H1 (cell line): Measurements from ENCODE around the gene GLYATL3. TPM values are rescaled to one million over a fixed set of nuclear protein-coding genes. Genes with fewer than 3 reads are reported as not detected.

Experiments
- CTCF ChIA-PET: fragments of 300-600 bp; sonication (Branson Sonifier 250); formaldehyde crosslinking; loops from one replicate; lab custom pipeline; 2021; ENCODE audit not compliant: partially characterized antibody; lab: Charles Lee
- POLR2A ChIA-PET: fragments of 300-600 bp; sonication (Branson Sonifier 250); formaldehyde crosslinking; loops from one replicate; lab custom pipeline; 2021; ENCODE audit warnings: inconsistent platforms; ENCODE audit not compliant: partially characterized antibody; lab: Charles Lee
- DNase-seq, 2 experiments: peaks; one replicate each; pipeline versions ENCODE4 v3.0.0 to v3.0.0-alpha.2; 2010 to 2022; ENCODE audit warnings: low spot score in 2 of 2, low read depth in 1 of 2, mixed read lengths in 1 of 2
- FAIRE-seq: peaks from 2 replicates; lab custom pipeline; 2011; peaks lifted over from hg19 to GRCh38; lab: Jason Lieb, UNC
- H2AFZ ChIP-seq: 2 replicates; pipeline ENCODE4 v1.8.1; 2012; ENCODE audit warnings: low read length, inconsistent platforms
- H2AK5ac ChIP-seq: 2 replicates; pipeline ENCODE4 v1.6.1; 2013; ENCODE audit warnings: low read depth, low read length
- H2BK120ac ChIP-seq: replicated peaks from 2 replicates; pipeline ENCODE3; 2013; ENCODE audit warnings: low read depth, low read length, inconsistent platforms
- H2BK12ac ChIP-seq: 2 replicates; pipeline ENCODE4 v1.6.1; 2013; ENCODE audit warnings: low read depth, low read length
- H2BK15ac ChIP-seq: 2 replicates; pipeline ENCODE4 v1.6.1; 2013; ENCODE audit warnings: low read length
- H2BK20ac ChIP-seq: 2 replicates; pipeline ENCODE4 v1.6.1; 2013; ENCODE audit warnings: low read length
- H2BK5ac ChIP-seq: 2 replicates; pipeline ENCODE4 v1.6.1; 2013; ENCODE audit warnings: low read depth, low read length
- H3K14ac ChIP-seq: 2 replicates; pipeline ENCODE4 v1.6.1; 2013; ENCODE audit warnings: inconsistent platforms; ENCODE audit not compliant: insufficient read length
- H3K18ac ChIP-seq: 2 replicates; pipeline ENCODE4 v1.6.1; 2013; ENCODE audit warnings: low read length; ENCODE audit errors: extremely low read depth
- H3K23ac ChIP-seq: 2 replicates; pipeline ENCODE4 v1.6.1; 2013; ENCODE audit warnings: inconsistent platforms; ENCODE audit not compliant: insufficient read length
- H3K23me2 ChIP-seq: 2 replicates; pipeline ENCODE4 v1.6.1; 2013; ENCODE audit warnings: low read depth, low read length
- H3K27ac ChIP-seq: 2 replicates; pipeline ENCODE4 v1.6.1; 2011; ENCODE audit warnings: low read depth, low read length, inconsistent platforms
- H3K27me3 ChIP-seq, 4 experiments: replicated peaks in 1 of 4; 1 replicate in 1 of 4; 2 replicates in 3 of 4; pipeline versions ENCODE4 v1.6.1 to v1.8.1; 2011 to 2013; ENCODE audit warnings: low read length in 3 of 4, mild to moderate bottlenecking in 3 of 4, inconsistent platforms in 2 of 4, mixed read lengths in 2 of 4, moderate library complexity in 1 of 4; ENCODE audit not compliant: control insufficient read depth in 3 of 4, insufficient read depth in 3 of 4; ENCODE audit errors: extremely low read depth in 1 of 4
- H3K36me3 ChIP-seq, 4 experiments: 2 replicates each; pipeline versions ENCODE4 v1.6.1 to v1.8.1; 2011 to 2013; ENCODE audit warnings: mild to moderate bottlenecking in 4 of 4, low read length in 3 of 4, moderate library complexity in 2 of 4, control low read depth in 1 of 4, inconsistent platforms in 1 of 4; ENCODE audit not compliant: insufficient read depth in 4 of 4, control insufficient read depth in 2 of 4
- H3K4ac ChIP-seq: replicated peaks from 2 replicates; pipeline ENCODE3; 2013; ENCODE audit warnings: low read length, low read depth, mixed read lengths, inconsistent platforms; ENCODE audit not compliant: insufficient read length
- H3K4me1 ChIP-seq, 4 experiments: replicated peaks in 1 of 4; 1 replicate in 1 of 4; 2 replicates in 3 of 4; pipeline versions ENCODE4 v1.6.1 to v1.8.1; 2011 to 2013; ENCODE audit warnings: low read length in 3 of 4, inconsistent platforms in 2 of 4, mixed read lengths in 1 of 4; ENCODE audit not compliant: insufficient read depth in 4 of 4, control insufficient read depth in 3 of 4
- H3K4me2 ChIP-seq, 2 experiments: 2 replicates each; pipeline versions ENCODE4 v1.6.1 to v1.8.1; 2011 to 2013; ENCODE audit warnings: low read depth in 2 of 2, low read length in 2 of 2, control low read depth in 1 of 2, inconsistent platforms in 1 of 2, mild to moderate bottlenecking in 1 of 2; ENCODE audit not compliant: insufficient read depth in 1 of 2
- H3K4me3 ChIP-seq, 4 experiments: fragments of 200-600, 300-600 bp in 1 of 4; sonication (generic), shearing (Covaris generic), sonication (Bioruptor Twin) in 1 of 4; 2 replicates each; pipeline versions ENCODE4 v1.5.1 to v1.8.1; 2011 to 2016; ENCODE audit warnings: low read length in 4 of 4, low read depth in 3 of 4, control low read depth in 2 of 4, inconsistent platforms in 2 of 4, mild to moderate bottlenecking in 2 of 4, mixed read lengths in 1 of 4, moderate library complexity in 1 of 4; ENCODE audit not compliant: insufficient read depth in 2 of 4; ENCODE audit errors: extremely low read depth in 1 of 4
- H3K56ac ChIP-seq: replicated peaks from 2 replicates; pipeline ENCODE3; 2013; ENCODE audit warnings: low read depth, mild to moderate bottlenecking, mixed read lengths, low read length, inconsistent platforms; ENCODE audit not compliant: insufficient read length
- H3K79me1 ChIP-seq: 2 replicates; pipeline ENCODE4 v1.6.1; 2013; ENCODE audit warnings: low read depth, low read length, control low read depth
- H3K79me2 ChIP-seq, 2 experiments: 2 replicates each; pipeline versions ENCODE4 v1.6.1 to v1.8.1; 2012 to 2013; ENCODE audit warnings: low read length in 2 of 2, mild to moderate bottlenecking in 2 of 2, inconsistent platforms in 1 of 2; ENCODE audit not compliant: insufficient read depth in 2 of 2, control insufficient read depth in 1 of 2
- H3K9ac ChIP-seq, 4 experiments: replicated peaks in 1 of 4; 1 replicate in 1 of 4; 2 replicates in 3 of 4; pipeline versions ENCODE4 v1.6.1 to v1.8.1; 2011 to 2013; ENCODE audit warnings: low read depth in 3 of 4, low read length in 3 of 4, control low read depth in 2 of 4, mild to moderate bottlenecking in 2 of 4, moderate library complexity in 2 of 4, inconsistent platforms in 1 of 4; ENCODE audit errors: extremely low read depth in 1 of 4
- H3K9me3 ChIP-seq, 2 experiments: 2 replicates each; pipeline versions ENCODE4 v1.6.1 to v1.8.1; 2012 to 2013; ENCODE audit warnings: mild to moderate bottlenecking in 2 of 2, moderate library complexity in 2 of 2, control low read depth in 1 of 2, inconsistent platforms in 1 of 2, low read depth in 1 of 2, low read length in 1 of 2, mixed read lengths in 1 of 2; ENCODE audit not compliant: insufficient read depth in 2 of 2
- H4K20me1 ChIP-seq, 2 experiments: replicated peaks in 1 of 2; 2 replicates each; pipeline versions ENCODE3 to v1.8.1; 2011 to 2013; ENCODE audit warnings: inconsistent platforms in 2 of 2, low read length in 2 of 2, mild to moderate bottlenecking in 1 of 2; ENCODE audit not compliant: insufficient read depth in 2 of 2, control insufficient read depth in 1 of 2
- H4K5ac ChIP-seq: 2 replicates; pipeline ENCODE4 v1.6.1; 2013; ENCODE audit warnings: low read length, low read depth, mixed read lengths, inconsistent platforms; ENCODE audit not compliant: insufficient read length
- H4K8ac ChIP-seq: 2 replicates; pipeline ENCODE4 v1.8.0; 2013; ENCODE audit warnings: mild to moderate bottlenecking, moderate library complexity, low read length, inconsistent platforms; ENCODE audit not compliant: insufficient read depth; ENCODE audit errors: extremely low read depth
- H4K91ac ChIP-seq: replicated peaks from 2 replicates; pipeline ENCODE3; 2013; ENCODE audit warnings: low read length, mixed read lengths, inconsistent platforms; ENCODE audit not compliant: insufficient read length
- BCL11A ChIP-seq, 2 experiments: IDR thresholded peaks; one replicate each; pipeline ENCODE4 v1.6.1; 2011; ENCODE audit warnings: low read depth in 2 of 2, low read length in 2 of 2, mild to moderate bottlenecking in 2 of 2
- BRCA1 ChIP-seq: IDR thresholded peaks from 2 replicates; pipeline ENCODE4 v1.6.1; 2012; ENCODE audit warnings: low read depth, low read length, improper control_type of control experiment
- CBX5 ChIP-seq: fragments of 300-800, 300-1000 bp; sonication (generic); IDR thresholded peaks from 2 replicates; pipeline ENCODE4 v1.7.1; 2016; ENCODE audit warnings: antibody characterized with exemption, low read length, low read depth
- CTBP2 ChIP-seq: IDR thresholded peaks from 2 replicates; pipeline ENCODE4 v1.7.0; 2011; ENCODE audit warnings: borderline replicate concordance, mild to moderate bottlenecking, moderate library complexity, mixed read lengths, low read length; ENCODE audit not compliant: insufficient read depth, insufficient read length
- JUND ChIP-seq: IDR thresholded peaks from 2 replicates; pipeline ENCODE4 v1.6.1; 2011; ENCODE audit warnings: mild to moderate bottlenecking, improper control_type of control experiment, low read length
- SRF ChIP-seq: IDR thresholded peaks from 2 replicates; pipeline ENCODE4 v1.6.1; 2011; ENCODE audit warnings: mild to moderate bottlenecking, low read depth, low read length, moderate library complexity
- SUZ12 ChIP-seq: fragments of 200-600 bp; sonication (generic); IDR thresholded peaks from 2 replicates; pipeline ENCODE4 v1.6.1; 2012; ENCODE audit warnings: mild to moderate bottlenecking, inconsistent platforms, low read length, moderate library complexity, mixed read lengths
- WGBS, 2 experiments: shearing (Covaris generic) in 1 of 2; methylation state at CpG; one replicate each; pipeline versions ENCODE4 v1.1.6 to v1.1.7; 2013 to 2015; ENCODE audit warnings: low lambda C conversion rate in 2 of 2, mixed read lengths in 2 of 2, inconsistent platforms in 1 of 2, low coverage in 1 of 2, missing lambda C conversion rate in 1 of 2; ENCODE audit not compliant: insufficient replicate concordance in 2 of 2, insufficient coverage in 1 of 2, insufficient read length in 1 of 2; ENCODE audit errors: extremely low coverage in 1 of 2, missing lambda C conversion rate in 1 of 2; 5-methylcytosine and 5-hydroxymethylcytosine counted together
- polyA plus RNA-seq, 7 experiments: library from polyadenylated mRNA; depleted of rRNA in 3 of 7; stranded (reverse) in 5 of 7; unstranded in 2 of 7; fragments of >200 nt in 5 of 7; fragments of 200-250 nt in 2 of 7; gene quantifications; 1 replicate in 5 of 7; 2 replicates in 1 of 7; 4 replicates in 1 of 7; pipeline versions ENCODE4 v1.2.1 to v1.2.3, GENCODE V29; 2011 to 2013; ENCODE audit warnings: missing spikeins in 2 of 7, mixed read lengths in 2 of 7
- total RNA-seq: library from RNA; stranded (reverse); fragmentation: NEBNext Ultra II Directional; extraction: Animal tissue kit (Norgen Biotek cat#: 25700); gene quantifications from 2 replicates; pipeline ENCODE4 v1.2.1, GENCODE V29; 2021

The GLYATL3 gene
- total and polyA plus RNA-seq, 2 of the 8 experiments (the other 6 are each of a cell fraction or from before 2014, with no cell fraction given): not detected

- ChIA-PET POLR2A (no interaction called here), CTCF (interaction anchor here (2.0 to 3.1 kb wide), 2 partner anchors 14 to 105 kb away, joined by 4 to 14 read pairs; no protein-coding TSS in a partner anchor)
- Histone ChIP-seq H3K18ac (no peak overlapping the region), H3K79me1 (no peaks in the 10 kb centered on the region), H3K9me3 (no peaks in the 10 kb centered on the region), H3K79me2 (no peaks in the 10 kb centered on the region), H3K9ac (no peak overlapping the region), H4K8ac (no peak overlapping the region), H3K27me3 (no peaks in the 10 kb centered on the region), H3K4me2 (no peak overlapping the region), H2AFZ (no peak overlapping the region), H4K5ac (no peak overlapping the region), H3K27ac (no peak overlapping the region), H3K56ac (no peak overlapping the region), H3K36me3 (no peaks in the 10 kb centered on the region), H2BK20ac (no peak overlapping the region), H2BK5ac (no peak overlapping the region), H3K4me3 (no peak overlapping the region), H2AK5ac (no peak overlapping the region), H3K23me2 (no peaks in the 10 kb centered on the region), H3K14ac (no peak overlapping the region), H4K91ac (no peak overlapping the region), H3K23ac (no peak overlapping the region), H2BK15ac (no peak overlapping the region), H2BK120ac (no peak overlapping the region), H2BK12ac (no peak overlapping the region), H3K4me1 (no peaks in the 10 kb centered on the region), H3K4ac (no peak overlapping the region), H4K20me1 (no peaks in the 10 kb centered on the region)
- DNase-seq (no peak), FAIRE-seq (no peak)
- no peak for TF ChIP-seq JUND
- no peak for TF ChIP-seq SUZ12
- TF ChIP-seq CTBP2: no peak
- TF ChIP-seq CBX5: no peak
- no peak for TF ChIP-seq SRF
- TF ChIP-seq BRCA1: no peak
- TF ChIP-seq BCL11A (IDR thresholded peaks at IDR 0.05; ENCODE audit: low read depth in 2 of 2, low read length in 2 of 2): no peak
- 88% methylated on average over 2 of the region's 2 CpGs; no CpG with 5 or more reads in 1 of the 2 experiments for WGBS, 2 experiments
Observed at GRCh38 chr6:49517919-49518318, 18.2 kb downstream of the GLYATL3 start.
